GM19025 (cell line): ENCODE data around the gene HBZ.
"Not testable (repeated sequence)": the region's sequence is repeated elsewhere in the genome, so short reads cannot be mapped to it uniquely, and the experiment has no call there.

Experiments
- ATAC-seq: cut with Tn5 transposase; IDR thresholded peaks from one replicate; pipeline ENCODE4 v1.9.1; 2021; ENCODE audit warnings: mild to moderate bottlenecking, low read depth, moderate library complexity; ENCODE audit not compliant: unreplicated experiment

HBZ gene

DNA sequence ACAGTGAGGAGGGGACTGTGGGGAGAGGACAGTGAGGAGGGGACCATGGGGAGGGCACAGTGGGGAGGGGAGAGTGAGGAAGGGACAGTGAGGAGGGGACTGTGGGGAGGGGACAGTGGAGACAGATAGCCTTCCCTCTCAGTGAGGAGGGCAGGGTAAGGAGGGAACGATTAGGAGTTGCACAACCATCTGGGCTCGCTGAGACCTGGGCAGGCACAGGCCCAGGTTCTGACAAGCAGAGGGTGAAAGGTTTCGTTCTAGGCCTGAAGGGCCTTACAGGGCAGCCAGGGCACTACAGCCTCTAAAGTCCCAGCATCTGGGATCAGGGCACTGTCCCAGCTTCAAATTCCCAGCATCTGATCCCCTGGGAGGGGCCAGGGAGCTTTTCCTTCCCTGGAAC is 11.3 kb downstream of the HBZ start:
- ATAC-seq = not testable (repeated sequence)

DNA sequence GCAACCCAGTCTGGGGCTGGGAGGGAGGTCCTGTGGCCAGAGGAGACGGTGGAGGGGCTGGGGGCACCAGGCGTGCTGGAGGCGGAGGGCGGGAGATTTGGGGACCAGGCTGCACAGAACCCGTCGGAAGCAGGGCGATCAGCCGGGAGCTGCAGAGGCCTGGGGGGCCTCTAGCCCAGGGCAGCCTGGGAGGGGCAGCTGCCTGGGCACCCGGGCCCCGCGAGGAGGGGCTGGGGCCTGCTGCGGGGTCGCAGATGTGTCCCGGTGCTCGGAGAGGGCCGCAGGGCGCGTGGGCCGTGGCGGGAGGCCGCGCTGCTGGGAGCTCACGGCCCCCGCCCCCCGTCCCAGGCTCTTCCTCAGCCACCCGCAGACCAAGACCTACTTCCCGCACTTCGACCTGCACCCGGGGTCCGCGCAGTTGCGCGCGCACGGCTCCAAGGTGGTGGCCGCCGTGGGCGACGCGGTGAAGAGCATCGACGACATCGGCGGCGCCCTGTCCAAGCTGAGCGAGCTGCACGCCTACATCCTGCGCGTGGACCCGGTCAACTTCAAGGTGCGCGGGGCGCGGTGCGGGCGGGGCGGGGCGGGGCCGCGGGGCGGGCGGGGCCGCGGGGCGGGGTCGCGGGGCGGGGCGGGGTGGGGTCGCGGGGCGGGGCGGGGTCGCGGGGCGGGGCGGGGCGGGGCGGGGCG is 11.8 kb downstream of the HBZ start:
- not testable (repeated sequence) for ATAC-seq

DNA sequence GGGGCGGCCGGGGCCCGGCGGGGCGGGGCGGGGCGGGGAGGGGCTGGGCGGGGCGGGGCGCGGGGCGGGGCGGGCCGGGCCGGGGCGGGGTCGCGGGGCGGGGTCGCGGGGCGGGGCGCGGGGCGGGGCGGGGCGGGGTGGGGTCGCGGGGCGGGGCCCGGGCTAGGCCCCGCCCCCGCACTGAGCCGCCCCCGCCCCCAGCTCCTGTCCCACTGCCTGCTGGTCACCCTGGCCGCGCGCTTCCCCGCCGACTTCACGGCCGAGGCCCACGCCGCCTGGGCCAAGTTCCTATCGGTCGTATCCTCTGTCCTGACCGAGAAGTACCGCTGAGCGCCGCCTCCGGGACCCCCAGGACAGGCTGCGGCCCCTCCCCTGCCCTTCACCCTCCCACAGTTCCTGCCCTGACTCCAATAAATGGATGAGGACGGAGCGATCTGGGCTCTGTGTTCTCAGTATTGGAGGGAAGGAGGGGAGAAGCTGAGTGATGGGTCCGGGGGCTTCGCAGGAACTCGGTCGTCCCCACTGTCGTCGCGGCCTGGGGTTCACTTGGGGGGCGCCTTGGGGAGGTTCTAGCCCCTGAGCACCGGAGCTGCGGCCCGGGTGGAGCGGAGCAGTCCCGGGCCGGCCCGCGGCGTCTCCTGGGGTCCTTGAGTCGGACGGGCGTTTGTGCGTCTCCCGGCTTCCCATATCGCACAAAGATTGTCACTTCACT is 12.5 kb downstream of the HBZ start:
- no peak for ATAC-seq

DNA sequence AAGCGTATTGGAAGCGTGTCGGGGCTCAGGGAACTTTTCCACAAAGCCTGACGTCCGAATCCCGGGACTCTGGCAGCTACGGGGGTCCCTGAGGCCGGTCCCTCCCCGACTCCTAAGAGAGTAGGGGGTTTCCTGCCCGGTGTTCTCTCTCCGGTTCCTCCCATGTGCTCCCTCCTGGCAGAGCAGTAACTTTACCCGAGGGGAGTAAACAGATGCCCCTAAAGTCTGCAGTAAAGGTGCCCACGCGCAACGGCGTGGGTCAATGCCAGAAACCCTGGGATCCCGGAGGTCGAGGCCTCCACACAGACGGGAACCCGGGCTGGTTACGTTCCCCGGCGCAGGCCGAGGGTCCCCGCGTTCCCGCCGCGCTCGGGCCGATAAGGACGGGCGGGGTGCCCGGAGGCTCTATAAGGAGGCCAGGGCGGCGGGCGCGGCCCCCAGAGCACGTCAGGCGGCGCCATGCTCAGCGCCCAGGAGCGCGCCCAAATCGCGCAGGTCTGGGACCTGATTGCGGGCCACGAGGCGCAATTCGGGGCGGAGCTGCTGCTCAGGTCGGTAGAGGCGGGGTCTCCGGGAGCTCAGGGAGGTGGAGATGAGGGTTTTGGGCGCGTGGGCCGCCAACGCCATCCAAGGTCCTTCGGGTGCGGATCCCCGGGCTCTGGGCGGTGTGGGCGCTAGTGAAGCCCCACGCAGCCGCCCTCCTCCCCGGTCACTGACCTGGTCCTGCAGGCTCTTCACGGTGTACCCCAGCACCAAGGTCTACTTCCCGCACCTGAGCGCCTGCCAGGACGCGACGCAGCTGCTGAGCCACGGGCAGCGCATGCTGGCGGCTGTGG is 13.3 kb downstream of the HBZ start, which contains the start of gene HBM:
TSS of gene HBM (plus strand) at position 440 of the 836 bp plus-strand sequence. CDS start at position 460, 20 bp downstream.
- ATAC-seq = no peak

DNA sequence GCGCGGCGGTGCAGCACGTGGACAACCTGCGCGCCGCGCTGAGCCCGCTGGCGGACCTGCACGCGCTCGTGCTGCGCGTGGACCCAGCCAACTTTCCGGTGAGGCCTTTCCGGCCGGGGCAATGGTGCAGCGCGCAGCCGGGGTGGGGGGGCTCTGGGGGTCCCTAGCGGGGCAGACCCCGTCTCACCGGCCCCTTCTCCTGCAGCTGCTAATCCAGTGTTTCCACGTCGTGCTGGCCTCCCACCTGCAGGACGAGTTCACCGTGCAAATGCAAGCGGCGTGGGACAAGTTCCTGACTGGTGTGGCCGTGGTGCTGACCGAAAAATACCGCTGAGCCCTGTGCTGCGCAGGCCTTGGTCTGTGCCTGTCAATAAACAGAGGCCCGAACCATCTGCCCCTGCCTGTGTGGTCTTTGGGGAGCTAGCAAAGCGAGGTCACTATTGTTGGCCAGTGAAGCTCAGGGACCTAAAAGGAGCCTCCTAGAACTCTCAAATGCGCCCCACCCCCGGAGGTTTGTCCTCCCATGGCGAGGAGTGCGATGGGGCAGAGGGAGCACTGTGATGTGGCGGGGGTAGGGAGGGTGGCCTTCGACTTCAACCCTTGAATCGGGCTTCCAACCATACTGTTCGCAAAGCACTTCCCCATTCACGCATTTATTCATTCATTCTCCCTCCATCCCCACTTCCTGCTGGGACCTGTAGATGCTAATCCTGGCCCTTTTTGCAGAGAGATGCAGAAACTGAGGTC is 14.1 kb downstream of the HBZ start:
- no peak for ATAC-seq

DNA sequence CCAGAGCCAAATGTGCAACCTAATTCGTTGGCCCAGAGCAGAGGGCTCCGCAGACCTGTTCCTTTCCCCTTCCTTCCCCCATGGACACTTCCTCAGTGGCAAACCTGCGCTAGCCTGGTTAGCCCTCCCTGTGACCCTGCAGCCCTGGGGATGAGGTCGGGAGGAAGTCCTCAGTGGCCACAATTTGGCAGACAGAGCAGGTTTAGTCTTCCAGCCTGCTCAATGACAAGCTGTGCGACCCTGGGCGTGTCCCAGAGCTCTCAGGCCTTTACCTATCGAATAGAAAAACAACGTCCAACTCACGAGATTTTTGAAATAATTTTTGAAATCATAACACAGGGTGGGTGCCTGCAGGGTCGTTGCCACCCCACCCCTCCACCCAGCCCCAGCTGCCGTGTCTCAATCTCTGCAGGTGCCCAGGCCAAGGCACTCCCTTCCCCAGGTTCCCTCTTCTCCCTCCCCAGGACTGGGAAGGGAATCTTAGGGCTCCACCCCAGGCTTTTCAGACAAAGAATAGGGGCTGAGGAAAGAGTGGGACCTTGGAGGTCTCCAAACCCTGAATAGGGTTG is 14.8 kb downstream of the HBZ start:
- no peak for ATAC-seq

DNA sequence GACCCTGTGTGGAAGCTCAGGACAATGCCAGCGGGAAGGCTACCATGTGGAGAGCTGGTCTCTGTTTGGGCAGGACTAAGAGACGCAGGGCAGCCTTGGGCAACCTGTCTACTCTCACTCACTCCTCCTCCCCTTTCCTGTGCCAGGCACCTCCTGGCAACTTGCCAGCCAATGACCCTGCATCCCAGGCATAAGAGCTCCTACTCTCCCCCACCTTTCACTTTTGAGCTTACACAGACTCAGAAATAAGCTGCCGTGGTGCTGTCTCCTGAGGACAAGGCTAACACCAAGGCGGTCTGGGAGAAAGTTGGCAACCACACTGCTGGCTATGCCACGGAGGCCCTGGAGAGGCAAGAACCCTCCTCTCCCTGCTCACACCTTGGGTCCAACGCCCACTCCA is 16.0 kb downstream of the HBZ start:
- ATAC-seq = no peak

DNA sequence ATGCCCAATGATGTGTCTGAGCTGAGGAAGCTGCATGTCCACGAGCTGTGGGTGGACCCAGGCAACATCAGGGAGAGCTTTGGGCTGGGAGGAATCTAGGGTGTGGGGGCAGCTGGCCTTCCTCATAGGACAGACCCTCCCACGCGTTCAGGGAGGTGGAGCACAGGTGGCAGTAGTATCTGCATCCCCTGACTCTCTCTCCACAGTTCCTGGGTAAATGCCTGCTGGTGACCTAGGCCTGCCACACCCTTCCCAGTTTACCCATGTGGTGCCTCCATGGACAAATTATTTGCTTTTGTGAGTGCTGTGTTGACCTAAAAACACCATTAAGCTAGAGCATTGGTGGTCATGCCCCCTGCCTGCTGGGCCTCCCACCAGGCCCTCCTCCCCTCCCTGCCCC is 16.6 kb downstream of the HBZ start:
- ATAC-seq = no peak

DNA sequence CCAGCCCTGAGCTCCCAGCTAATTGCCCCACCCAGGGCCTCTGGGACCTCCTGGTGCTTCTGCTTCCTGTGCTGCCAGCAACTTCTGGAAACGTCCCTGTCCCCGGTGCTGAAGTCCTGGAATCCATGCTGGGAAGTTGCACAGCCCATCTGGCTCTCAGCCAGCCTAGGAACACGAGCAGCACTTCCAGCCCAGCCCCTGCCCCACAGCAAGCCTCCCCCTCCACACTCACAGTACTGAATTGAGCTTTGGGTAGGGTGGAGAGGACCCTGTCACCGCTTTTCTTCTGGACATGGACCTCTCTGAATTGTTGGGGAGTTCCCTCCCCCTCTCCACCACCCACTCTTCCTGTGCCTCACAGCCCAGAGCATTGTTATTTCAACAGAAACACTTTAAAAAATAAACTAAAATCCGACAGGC is 17.7 kb downstream of the HBZ start:
- not testable (repeated sequence) for ATAC-seq

DNA sequence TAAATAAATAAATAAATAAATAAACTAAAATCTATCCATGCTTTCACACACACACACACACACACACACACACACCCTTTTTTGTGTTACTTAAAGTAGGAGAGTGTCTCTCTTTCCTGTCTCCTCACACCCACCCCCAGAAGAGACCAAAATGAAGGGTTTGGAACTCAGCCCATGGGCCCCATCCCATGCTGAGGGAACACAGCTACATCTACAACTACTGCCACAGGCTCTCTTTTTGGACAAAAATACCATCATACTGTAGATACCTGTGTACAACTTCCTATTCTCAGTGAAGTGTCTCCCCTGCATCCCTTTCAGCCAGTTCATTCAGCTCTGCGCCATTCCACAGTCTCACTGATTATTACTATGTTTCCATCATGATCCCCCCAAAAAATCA is 18.3 kb downstream of the HBZ start:
- ATAC-seq = no peak

DNA sequence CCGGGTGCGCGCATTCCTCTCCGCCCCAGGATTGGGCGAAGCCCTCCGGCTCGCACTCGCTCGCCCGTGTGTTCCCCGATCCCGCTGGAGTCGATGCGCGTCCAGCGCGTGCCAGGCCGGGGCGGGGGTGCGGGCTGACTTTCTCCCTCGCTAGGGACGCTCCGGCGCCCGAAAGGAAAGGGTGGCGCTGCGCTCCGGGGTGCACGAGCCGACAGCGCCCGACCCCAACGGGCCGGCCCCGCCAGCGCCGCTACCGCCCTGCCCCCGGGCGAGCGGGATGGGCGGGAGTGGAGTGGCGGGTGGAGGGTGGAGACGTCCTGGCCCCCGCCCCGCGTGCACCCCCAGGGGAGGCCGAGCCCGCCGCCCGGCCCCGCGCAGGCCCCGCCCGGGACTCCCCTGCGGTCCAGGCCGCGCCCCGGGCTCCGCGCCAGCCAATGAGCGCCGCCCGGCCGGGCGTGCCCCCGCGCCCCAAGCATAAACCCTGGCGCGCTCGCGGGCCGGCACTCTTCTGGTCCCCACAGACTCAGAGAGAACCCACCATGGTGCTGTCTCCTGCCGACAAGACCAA is 20.0 kb downstream of the HBZ start, which contains the start of gene HBA2:
TSS of gene HBA2 (plus strand) at position 503 of the 568 bp plus-strand sequence. CDS start at position 540, 37 bp downstream.
- ATAC-seq = not testable (repeated sequence)

DNA sequence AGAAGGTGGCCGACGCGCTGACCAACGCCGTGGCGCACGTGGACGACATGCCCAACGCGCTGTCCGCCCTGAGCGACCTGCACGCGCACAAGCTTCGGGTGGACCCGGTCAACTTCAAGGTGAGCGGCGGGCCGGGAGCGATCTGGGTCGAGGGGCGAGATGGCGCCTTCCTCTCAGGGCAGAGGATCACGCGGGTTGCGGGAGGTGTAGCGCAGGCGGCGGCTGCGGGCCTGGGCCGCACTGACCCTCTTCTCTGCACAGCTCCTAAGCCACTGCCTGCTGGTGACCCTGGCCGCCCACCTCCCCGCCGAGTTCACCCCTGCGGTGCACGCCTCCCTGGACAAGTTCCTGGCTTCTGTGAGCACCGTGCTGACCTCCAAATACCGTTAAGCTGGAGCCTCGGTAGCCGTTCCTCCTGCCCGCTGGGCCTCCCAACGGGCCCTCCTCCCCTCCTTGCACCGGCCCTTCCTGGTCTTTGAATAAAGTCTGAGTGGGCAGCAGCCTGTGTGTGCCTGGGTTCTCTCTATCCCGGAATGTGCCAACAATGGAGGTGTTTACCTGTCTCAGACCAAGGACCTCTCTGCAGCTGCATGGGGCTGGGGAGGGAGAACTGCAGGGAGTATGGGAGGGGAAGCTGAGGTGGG is 20.9 kb downstream of the HBZ start:
- ATAC-seq = not testable (repeated sequence)

DNA sequence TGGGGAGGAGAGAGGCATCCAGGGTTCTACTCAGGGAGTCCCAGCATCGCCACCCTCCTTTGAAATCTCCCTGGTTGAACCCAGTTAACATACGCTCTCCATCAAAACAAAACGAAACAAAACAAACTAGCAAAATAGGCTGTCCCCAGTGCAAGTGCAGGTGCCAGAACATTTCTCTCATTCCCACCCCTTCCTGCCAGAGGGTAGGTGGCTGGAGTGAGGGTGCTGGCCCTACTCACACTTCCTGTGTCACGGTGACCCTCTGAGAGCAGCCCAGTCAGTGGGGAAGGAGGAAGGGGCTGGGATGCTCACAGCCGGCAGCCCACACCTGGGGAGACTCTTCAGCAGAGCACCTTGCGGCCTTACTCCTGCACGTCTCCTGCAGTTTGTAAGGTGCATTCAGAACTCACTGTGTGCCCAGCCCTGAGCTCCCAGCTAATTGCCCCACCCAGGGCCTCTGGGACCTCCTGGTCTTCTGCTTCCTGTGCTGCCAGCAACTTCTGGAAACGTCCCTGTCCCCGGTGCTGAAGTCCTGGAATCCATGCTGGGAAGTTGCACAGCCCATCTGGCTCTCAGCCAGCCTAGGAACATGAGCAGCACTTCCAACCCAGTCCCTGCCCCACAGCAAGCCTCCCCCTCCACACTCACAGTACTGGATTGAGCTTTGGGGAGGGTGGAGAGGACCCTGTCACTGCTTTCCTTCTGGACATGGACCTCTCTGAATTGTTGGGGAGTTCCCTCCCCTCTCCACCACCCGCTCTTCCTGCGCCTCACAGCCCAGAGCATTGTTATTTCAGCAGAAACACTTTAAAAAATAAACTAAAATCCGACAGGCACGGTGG is 21.7 kb downstream of the HBZ start:
- not testable (repeated sequence) for ATAC-seq

DNA sequence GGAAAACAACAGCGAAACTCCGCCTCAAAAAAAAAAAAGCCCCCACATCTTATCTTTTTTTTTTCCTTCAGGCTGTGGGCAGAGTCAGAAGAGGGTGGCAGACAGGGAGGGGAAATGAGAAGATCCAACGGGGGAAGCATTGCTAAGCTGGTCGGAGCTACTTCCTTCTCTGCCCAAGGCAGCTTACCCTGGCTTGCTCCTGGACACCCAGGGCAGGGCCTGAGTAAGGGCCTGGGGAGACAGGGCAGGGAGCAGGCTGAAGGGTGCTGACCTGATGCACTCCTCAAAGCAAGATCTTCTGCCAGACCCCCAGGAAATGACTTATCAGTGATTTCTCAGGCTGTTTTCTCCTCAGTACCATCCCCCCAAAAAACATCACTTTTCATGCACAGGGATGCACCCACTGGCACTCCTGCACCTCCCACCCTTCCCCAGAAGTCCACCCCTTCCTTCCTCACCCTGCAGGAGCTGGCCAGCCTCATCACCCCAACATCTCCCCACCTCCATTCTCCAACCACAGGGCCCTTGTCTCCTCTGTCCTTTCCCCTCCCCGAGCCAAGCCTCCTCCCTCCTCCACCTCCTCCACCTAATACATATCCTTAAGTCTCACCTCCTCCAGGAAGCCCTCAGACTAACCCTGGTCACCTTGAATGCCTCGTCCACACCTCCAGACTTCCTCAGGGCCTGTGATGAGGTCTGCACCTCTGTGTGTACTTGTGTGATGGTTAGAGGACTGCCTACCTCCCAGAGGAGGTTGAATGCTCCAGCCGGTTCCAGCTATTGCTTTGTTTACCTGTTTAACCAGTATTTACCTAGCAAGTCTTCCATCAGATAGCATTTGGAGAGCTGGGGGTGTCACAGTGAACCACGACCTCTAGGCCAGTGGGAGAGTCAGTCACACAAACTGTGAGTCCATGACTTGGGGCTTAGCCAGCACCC is 22.8 kb downstream of the HBZ start:
- no peak for ATAC-seq

DNA sequence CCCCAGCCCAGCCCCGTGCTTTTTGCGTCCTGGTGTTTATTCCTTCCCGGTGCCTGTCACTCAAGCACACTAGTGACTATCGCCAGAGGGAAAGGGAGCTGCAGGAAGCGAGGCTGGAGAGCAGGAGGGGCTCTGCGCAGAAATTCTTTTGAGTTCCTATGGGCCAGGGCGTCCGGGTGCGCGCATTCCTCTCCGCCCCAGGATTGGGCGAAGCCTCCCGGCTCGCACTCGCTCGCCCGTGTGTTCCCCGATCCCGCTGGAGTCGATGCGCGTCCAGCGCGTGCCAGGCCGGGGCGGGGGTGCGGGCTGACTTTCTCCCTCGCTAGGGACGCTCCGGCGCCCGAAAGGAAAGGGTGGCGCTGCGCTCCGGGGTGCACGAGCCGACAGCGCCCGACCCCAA is 23.6 kb downstream of the HBZ start:
- ATAC-seq = not testable (repeated sequence)

DNA sequence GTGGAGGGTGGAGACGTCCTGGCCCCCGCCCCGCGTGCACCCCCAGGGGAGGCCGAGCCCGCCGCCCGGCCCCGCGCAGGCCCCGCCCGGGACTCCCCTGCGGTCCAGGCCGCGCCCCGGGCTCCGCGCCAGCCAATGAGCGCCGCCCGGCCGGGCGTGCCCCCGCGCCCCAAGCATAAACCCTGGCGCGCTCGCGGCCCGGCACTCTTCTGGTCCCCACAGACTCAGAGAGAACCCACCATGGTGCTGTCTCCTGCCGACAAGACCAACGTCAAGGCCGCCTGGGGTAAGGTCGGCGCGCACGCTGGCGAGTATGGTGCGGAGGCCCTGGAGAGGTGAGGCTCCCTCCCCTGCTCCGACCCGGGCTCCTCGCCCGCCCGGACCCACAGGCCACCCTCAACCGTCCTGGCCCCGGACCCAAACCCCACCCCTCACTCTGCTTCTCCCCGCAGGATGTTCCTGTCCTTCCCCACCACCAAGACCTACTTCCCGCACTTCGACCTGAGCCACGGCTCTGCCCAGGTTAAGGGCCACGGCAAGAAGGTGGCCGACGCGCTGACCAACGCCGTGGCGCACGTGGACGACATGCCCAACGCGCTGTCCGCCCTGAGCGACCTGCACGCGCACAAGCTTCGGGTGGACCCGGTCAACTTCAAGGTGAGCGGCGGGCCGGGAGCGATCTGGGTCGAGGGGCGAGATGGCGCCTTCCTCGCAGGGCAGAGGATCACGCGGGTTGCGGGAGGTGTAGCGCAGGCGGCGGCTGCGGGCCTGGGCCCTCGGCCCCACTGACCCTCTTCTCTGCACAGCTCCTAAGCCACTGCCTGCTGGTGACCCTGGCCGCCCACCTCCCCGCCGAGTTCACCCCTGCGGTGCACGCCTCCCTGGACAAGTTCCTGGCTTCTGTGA is 24.3 kb downstream of the HBZ start, which contains the start of gene HBA1:
TSS of gene HBA1 (plus strand) at position 204 of the 906 bp plus-strand sequence. CDS start at position 241, 37 bp downstream.
- ATAC-seq = not testable (repeated sequence)
